ENCODE results near the gene NDUFB6.
"Not testable (repeated sequence)": the region's sequence is repeated elsewhere in the genome, so short reads cannot be mapped to it uniquely, and the experiment has no call there.

NDUFB6 gene

DNA sequence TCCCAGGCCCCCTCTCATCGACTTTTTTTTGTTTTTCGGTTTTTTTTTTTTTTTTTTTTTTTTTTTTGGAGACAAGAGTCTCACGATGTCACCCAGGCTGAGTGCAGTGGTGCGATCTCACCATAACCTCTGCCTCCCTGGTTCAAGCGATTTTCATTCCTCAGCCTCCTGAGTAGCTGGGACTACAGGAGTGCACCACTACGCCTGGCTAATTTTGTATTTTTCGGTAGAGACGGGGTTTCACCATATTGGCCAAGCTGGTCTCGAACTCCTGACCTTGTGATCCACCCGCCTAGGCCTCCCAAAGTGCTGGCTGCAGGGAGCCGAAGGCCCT, 48.4 kb downstream of the NDUFB6 start:
- DNase-seq (ENCODE audit: low read depth in 2 of 2), result not testable (repeated sequence)

DNA sequence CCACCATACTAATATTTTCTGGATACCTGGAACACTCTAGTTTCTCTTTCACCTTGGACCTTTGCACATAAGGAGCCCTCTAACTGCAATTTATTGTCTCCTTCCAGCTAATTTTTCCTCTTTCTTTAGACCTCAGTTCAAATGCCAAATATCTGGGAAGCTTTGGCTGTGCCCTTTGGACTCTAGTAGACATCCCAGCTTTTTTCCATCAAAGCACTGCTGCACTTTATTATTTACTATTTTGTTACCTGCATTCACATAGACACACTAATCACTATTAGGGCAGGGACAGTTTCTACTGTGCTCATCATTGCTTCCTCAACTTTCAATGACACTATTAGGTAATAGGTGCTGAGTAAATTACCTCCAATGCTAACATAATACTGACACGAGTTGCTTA, 49.0 kb downstream of the NDUFB6 start:
- no peak for DNase-seq (ENCODE audit: low read depth in 2 of 2)

DNA sequence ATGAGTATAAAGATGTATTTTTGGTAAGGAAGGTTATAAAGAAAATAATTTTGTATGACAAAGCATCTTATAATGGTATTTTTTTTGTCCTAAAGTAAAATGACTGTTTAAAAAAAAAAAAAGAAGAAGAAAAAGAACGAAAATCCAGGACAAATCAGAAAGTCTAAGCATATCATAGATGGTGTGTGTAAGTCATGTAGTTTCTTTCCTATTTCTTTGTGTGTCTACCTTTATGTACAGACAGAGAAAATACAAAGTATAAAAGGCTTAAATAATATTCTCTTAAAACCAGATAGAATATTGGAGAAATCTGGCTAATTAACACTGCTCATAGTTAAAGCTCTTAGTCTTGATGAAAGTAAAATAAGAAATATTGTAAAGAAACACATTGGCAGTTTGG, 54.7 kb downstream of the NDUFB6 start:
- no peak for DNase-seq (ENCODE audit: low read depth in 2 of 2)

DNA sequence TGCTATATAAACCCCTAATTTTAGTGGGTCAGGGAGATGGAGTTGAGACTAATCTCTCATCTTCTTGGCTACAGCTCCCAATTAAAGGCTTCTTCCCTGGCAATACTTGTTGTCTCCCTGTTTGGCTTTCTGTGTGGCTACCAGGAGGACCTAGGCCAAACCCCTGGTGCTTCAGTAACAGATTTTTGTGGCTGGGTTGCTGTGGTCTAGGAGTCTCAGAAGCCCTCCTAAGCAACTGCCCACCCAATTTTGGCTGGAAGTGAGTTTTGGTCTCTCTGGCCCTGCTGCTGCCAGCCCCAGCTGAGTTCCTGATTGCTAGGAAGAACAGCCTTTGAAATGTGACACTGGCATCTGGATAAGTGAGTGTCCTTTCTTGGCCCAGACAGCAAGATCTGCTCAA, 56.7 kb downstream of the NDUFB6 start:
- DNase-seq (ENCODE audit: low read depth in 2 of 2), result no peak

DNA sequence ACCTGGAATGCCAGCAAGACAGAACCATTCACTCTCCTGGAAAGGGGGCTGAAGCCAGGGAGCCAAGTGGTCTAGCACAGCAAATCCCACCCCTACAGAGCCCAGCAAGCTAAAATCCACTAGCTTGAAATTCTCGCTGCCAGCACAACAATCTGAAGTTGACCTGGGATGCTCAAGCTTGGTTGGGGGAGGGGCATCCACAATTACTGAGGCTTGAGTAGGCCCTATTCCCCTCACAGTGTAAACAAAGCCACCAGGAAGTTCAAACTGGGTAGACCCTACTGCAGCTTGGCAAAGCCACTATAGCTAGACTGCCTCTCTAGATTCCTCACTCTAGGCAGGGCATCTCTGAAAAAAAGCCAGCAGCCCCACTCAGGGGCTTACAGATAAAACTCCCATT, 64.2 kb downstream of the NDUFB6 start:
- DNase-seq (ENCODE audit: low read depth in 2 of 2), result no peak

DNA sequence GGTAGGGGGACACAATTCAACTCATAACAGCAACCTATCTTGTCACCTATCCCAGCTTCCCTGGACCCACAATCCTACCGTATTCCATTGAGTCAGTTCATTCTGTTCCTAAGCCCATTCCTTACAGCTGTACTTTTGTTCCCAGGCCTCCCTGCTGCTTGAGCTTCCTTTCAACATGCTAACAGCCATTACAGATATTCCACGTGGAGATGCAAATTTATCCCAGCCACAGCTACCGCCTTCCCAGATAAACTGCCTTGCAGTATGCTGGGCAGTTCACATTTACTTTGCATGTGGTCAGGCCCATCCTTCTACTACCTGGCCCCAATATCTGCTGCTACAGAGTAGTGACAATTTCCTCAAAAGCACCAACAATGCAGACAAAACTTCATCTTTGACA, 70.0 kb downstream of the NDUFB6 start:
- no peak for DNase-seq (ENCODE audit: low read depth in 2 of 2)
